Activated CD8-positive, alpha-beta memory T cell treated with anti-CD3 and anti-CD28 coated beads, Interleukin-2, amount 50 U/mL, for 1 hour (primary cell): ENCODE data around the gene BCL2L12.

Source experiments
- DNase-seq: peaks from one replicate; pipeline ENCODE4 v3.0.0-alpha.2; 2020; ENCODE audit errors: extremely low read depth

BCL2L12 gene

DNA sequence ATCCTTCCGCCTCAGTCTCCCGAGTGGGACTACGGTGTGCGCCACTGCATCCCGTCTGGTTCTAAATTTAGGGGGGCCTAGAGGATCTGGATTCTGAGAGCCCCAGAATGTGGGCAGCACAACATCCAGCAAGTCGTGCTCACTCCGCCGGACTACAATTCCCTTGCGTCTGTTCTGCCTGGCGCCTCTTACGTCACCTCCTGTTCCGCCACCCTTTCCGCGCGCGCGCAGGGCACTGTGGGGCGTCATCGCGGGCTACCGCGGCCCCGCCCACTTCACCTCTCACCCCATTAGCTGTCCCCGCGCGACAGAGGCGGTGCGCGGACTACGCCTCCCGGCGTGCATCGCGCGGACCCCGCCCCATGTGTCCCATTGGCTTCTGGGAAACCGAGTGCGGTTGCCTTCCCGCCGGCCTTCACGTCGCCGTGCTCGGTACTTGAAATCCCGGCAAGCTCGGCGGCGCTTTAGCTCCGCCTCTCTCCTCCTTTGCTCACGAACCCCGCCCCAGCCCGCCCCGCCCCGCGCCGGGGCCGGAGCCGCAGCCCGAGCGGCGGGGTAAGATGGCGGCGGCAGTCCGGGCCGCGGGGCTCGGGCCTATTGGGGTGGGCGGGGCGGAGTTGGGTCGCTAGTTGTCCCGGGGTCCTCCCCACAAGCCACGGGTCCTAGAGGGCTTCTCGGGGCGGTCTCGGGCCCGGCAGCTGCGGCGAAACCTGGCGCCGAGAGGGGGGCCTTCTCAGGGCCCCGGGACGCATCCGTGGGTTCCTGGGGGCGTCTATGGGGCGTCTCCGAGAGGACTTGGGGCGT lies 23.8 kb upstream of the BCL2L12 start, which contains the start of gene SCAF1:
Gene SCAF1 (plus strand): TSS at position 522 of the 804 bp plus-strand sequence. CDS start 2,818 bp downstream, outside the sequence.
- peak; percentile 97 for DNase-seq

GRCh38 chr19:49642492-49643035 lies 23.2 kb upstream of the BCL2L12 start:
- DNase-seq, result no peak

- DNase-seq, result no peak
Observed at GRCh38 chr19:49643466-49643865, 22.3 kb upstream of the BCL2L12 start.

DNA sequence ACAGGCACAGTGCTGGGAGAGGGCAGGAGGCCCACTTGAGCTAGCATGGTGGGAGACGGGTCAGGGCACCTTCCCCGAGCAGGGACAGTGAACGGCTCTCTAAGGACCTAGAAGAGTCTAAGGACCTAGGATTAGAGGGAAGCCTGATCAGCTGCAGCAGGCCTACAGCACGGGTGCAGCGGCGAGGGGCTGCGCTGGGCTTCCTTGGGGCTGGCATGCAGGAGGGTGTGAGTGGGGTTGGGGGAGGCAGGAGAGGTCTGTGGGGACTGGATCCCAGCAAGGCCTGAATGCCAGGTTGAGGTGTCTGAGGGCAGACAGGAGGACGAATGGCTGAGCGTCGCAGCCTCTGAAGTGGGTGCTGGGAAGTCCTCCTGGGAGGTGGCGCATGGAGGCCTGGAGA lies 20.1 kb upstream of the BCL2L12 start:
- no peak for DNase-seq

DNA sequence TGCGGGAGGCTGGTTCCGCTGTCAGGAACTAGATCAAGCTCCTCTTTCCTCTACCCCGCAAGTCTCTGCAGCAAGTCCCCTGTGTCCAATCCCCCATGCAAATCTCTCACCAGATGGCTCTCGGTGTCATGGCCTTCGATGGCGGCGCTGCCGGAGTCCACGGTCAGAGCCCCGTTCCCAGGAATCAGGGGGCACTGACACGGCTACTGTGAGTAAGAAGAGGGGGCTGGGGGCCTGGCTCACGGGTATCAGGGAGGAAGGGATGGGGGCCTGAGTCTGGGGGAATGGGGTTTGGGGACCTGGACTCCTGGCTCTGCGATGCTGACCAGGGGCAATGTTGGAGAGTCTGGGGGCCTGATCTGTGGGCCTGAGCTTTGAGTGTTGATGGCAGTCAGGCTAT lies 19.7 kb upstream of the BCL2L12 start:
- no peak for DNase-seq

DNA sequence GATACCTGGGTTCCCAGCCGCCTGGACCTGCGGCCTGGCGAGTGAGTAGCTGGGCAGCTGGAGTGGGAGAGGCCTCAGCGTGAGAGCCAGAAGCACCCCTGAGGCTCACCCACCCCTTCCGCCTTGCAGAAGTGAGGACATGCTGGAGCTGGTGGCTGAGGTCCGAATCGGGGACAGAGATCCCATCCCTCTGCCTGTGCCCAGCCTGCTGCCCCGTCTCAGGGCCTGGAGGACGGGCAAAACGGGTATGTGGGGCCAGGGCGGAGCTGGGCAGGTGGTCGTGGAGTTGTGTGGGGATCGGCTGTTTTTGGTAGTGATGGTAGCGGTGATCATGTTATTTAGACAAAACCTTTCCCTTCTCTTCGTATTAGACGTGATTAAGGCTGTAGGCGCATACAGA lies 19.1 kb upstream of the BCL2L12 start:
- no peak for DNase-seq

- no peak for DNase-seq
Observed at GRCh38 chr19:49651029-49651819, 14.5 kb upstream of the BCL2L12 start.

DNA sequence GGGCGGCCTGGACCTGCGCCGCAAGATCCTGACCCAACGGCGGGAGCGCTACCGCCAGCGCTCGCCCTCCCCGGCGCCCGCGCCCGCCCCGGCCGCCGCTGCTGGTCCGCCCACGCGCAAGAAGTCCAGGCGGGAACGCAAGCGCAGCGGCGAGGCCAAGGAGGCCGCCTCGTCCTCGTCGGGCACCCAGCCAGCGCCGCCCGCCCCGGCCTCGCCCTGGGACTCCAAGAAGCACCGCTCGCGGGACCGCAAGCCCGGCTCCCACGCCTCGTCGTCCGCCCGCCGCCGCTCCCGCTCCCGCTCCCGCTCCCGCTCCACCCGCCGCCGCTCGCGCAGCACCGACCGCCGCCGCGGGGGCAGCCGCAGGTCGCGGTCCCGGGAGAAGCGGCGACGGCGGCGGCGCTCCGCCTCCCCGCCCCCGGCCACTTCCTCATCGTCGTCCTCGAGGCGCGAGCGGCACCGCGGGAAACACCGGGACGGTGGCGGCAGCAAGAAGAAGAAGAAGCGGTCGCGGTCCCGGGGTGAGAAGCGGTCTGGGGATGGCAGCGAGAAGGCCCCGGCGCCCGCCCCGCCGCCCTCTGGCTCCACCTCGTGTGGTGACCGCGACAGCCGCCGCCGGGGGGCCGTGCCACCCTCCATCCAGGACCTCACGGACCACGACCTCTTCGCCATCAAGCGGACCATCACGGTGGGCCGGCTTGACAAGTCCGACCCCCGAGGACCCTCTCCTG lies 13.7 kb upstream of the BCL2L12 start:
- no peak for DNase-seq

GRCh38 chr19:49652551-49653465 lies 12.9 kb upstream of the BCL2L12 start:
- no peak for DNase-seq

DNA sequence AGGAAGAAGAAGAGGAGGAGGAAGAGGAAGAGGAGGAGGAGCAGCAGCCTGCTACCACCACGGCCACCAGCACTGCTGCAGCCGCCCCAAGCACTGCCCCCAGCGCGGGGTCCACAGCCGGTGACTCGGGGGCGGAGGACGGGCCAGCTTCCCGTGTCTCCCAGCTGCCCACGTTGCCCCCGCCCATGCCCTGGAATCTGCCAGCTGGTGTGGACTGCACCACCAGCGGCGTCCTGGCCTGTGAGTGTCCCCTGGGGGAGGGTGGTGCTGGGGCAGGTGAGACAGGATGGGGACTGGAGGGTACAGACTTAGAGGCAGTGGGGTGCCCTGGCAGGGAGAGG lies 12.3 kb upstream of the BCL2L12 start:
- no peak for DNase-seq

- no peak for DNase-seq
Observed at GRCh38 chr19:49654581-49654980, 11.2 kb upstream of the BCL2L12 start.

- DNase-seq, result no peak
Observed at GRCh38 chr19:49655570-49656455, 9.9 kb upstream of the BCL2L12 start.

- no peak for DNase-seq
Observed at GRCh38 chr19:49656456-49657109, 9.2 kb upstream of the BCL2L12 start.

DNA sequence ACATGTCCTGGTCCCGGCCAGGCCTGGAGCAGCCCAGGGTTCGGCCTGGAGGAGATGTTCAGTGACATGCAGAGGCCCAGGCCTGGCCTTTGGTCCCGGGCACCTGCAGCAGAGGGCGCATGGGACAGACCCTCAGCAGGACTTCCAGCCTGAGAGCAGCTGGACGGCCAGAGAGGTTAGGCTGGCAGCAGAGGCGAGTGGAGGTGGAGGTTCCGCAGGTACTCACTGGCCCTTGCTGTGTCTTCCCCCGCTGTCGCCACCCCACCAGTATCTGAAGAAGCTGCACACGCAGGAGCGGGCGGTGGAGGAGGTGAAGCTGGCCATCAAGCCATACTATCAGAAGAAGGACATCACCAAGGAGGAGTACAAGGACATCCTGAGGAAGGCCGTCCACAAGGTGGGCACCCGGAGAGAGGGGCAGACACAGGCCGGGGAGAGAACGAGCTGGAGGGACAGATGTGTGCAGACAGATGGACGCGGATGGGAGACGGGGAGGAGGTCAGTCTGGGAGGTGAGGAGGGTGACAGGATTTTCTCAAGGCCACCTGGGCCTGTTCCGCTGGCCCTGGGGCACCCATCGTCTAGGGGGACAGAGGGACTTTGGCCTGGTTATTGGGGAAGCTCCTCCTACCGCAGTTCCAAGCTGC lies 8.1 kb upstream of the BCL2L12 start:
- no peak for DNase-seq

DNA sequence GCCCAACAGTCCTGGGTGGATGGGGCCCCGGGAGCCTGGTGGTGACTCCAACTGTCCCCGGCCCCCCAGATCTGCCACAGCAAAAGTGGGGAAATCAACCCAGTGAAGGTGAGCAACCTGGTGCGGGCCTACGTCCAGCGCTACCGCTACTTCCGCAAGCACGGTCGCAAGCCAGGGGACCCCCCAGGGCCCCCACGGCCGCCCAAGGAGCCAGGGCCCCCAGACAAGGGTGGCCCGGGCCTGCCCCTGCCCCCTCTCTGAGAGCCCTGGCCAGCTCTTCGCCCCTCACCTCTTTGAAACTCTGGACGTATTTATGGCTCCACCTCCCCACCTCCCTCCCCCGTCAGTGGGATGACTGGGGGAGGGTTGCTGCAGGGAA lies 7.6 kb upstream of the BCL2L12 start:
- no peak for DNase-seq

DNA sequence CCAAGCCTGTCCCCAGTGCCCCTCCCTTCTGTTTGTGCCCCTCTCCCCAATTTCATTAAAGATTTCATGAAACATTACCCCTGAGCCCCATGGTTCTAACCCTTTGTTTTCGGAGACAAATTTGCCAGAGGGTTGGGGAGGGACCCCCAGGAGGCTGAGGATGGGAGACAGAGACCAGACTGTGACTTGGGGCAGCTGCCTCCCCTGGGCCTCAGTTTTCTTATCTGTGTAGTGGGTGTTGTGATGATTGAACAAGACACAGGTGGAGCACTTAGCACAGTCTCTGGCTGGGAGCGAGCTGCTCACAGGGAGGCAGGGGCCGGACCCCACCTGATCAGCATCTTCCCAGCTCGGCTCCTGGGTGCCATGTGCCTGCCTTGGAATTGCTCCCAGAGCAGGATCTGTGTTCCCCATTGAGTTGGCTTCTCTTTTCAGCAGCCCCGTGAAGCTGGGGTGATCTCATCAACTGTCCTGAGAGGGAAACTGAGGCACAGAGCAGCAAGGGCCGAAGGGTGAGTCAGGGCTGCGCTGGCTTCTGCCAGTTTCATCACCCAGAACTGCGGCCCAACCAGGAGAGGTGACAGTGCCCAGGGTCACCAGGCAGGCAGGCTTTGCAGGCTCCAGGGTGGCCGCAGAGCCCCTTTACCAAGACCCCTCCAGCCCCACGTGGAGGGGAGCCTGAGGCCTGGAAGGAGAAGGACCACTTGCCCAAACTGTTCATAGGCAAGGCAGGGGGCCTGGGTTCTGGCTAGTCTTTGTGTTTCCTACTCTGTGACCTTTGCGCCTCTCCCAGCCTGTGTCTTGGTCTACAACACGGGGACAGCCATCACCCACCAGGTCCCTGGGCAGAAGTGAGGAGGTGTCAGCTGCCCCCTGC lies 6.9 kb upstream of the BCL2L12 start:
- DNase-seq, result no peak

- no peak for DNase-seq
Observed at GRCh38 chr19:49660338-49660961, 5.3 kb upstream of the BCL2L12 start.

DNA sequence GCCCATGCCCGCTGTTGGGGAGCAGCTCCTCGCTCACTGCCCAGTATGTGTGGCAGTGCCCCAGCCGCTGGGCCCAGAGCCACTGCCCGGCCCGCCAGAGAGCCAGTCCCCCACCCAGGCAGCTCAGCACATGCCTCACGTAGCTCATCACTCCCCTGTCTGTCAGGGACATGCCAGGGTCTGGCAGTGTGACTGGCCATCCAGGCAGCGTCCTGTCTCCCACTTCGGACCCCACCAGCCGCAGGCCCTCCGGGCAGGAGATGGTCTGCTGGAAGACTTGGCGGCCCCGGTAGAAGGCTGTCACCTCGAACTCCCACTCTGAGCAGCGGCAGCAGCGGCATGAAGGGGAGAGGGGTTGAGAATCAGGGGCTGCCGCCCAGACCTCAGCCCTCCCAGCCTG lies 3.7 kb upstream of the BCL2L12 start:
- DNase-seq, result no peak
